Spleen (tissue), 7 donors: ENCODE results near the gene S100A14.

Experiments
- CTCF ChIP-seq, 11 experiments: fragments of 200-600 bp in 7 of 11; fragments of 450-650 bp in 4 of 11; sonication (generic) in 4 of 11; IDR thresholded peaks in 8 of 11; conservative IDR thresholded peaks in 3 of 11; 1 replicate in 7 of 11; 2 replicates in 4 of 11; pipeline versions ENCODE4 v1.4.0 to v1.8.0; 2016 to 2021; ENCODE audit warnings: antibody characterized with exemption in 11 of 11, inconsistent platforms in 4 of 11, mild to moderate bottlenecking in 1 of 11
- POLR2AphosphoS5 ChIP-seq, 3 donors: sonication (generic); formaldehyde crosslinking; IDR thresholded peaks; one replicate each; pipeline ENCODE4 v1.5.1; 2017; ENCODE audit warnings: antibody characterized with exemption in 3 of 3
- donor health status: DM: no; HTN: no; CAD: no; lungs with moderate emphysema.
- donor health status: DM: no; HTN: no; CAD: no.
- donor health status: DM: no; HTN: no; CAD: no.

GRCh38 chr1:153652805-153653500 is 36.8 kb upstream of the S100A14 start:
- TF ChIP-seq CTCF (IDR thresholded peaks at IDR 0.05 in 8 of 11, conservative IDR thresholded peaks at IDR 0.05 in 3 of 11) (no peak), POLR2AphosphoS5 (IDR thresholded peaks at IDR 0.05) (no peak)
